Sciatic nerve (tissue), 2 donors: ENCODE measurements around the gene VTI1B. TPM values are rescaled to one million over a fixed set of nuclear protein-coding genes. Genes with fewer than 3 reads are reported as not detected.
"Not testable (repeated sequence)": the region's sequence is repeated elsewhere in the genome, so short reads cannot be mapped to it uniquely, and the experiment has no call there.

ENCODE experiments used
- ATAC-seq: fragments of 200-7000 bp; cut with Tn5 transposase; one replicate; pipeline ENCODE4 v1.9.1; 2020; ENCODE audit warnings: mild to moderate bottlenecking, moderate library complexity
- DNase-seq: peaks from one replicate; pipeline ENCODE4 v3.0.0-alpha.2; 2020; ENCODE audit warnings: low spot score
- intact Hi-C: fragments of 100-400 bp; cut with DNase I; formaldehyde crosslinking; loops from one replicate; pipeline ENCODE4 v1.14.2; 2022
- total RNA-seq: library from RNA; stranded (reverse); fragmentation: NEBNext Ultra II Directional; extraction: Animal tissue kit (Norgen Biotek cat#: 25700); gene quantifications from one replicate; pipeline ENCODE4 v1.2.1, GENCODE V29; 2021
- donor health status: DM: no; HTN: no; CAD: no.
- donor health status: DM: no; HTN: no; CAD: no.

The VTI1B gene
- total RNA-seq, 1 donor from 2014 or later = 111 TPM

DNA sequence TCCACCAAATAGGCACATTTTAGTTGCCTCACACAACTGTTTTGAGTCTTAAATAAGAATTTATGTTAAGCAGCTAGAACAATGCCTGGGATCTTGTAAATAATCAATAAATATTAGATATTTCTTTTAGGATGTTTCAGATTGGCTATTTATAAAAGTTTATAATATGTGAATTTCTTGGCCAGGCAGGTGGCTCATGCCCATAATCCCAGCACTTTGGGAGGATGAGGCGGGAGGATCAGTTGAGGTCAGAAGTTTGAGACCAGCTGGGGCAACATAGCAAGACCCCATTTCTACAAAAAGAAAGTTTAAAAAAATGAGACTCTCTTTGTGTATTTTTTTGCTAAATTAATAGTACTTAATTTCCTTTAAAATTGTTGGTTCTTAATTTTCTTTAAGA lies 33.0 kb downstream of the VTI1B start:
- intact Hi-C loops = no loop called here
- ATAC-seq (no peak), DNase-seq (no peak)

DNA sequence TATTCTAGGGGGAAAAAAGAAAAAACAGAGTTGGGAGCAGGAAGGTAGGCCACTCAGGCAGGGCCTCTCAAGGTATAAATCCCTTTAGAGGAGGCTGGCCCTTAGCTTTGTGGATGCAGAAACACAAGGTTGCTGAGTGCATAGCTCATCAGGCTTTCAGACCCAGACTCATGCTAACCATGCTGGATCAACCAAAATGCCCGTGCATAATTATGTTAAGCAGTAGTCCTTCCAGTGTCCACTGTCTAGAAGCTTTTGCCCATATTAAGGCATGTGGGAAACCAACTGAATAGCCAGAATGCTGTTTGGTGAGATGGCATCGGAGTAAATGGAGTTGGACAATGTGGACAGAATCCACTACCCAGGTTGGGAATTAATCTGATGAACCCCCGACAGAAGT lies 35.8 kb downstream of the VTI1B start:
- DNase-seq = no peak
- no peak for ATAC-seq
- intact Hi-C loops = no loop called here

DNA sequence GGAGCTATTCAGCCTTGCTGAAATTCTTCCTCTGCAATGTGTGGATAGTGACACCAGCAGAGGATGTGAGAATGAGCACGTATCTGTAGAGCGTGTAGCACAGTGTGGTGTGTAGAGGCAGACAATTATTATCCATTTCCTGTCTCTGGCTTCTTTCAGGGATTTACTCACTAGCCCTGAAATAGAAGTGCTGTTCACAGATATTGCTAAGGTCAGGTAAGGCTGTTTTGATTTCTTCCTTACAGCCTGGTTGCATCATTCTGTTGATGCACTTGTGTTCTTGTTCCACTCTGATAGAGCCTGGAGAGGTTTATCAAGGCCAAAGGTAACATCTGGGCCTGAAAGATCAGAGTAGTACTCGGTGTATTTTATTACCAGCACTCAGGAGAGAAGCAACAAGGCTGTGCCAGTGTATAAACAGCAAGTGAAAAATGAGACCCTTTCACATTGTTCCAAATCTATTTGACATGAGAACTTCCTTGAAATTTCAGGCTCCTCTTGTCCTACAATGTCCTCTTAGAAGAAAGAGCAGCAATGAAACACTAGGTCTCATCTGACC lies 38.0 kb downstream of the VTI1B start:
- intact Hi-C loops = no loop called here
- ATAC-seq = no peak
- DNase-seq = no peak

DNA sequence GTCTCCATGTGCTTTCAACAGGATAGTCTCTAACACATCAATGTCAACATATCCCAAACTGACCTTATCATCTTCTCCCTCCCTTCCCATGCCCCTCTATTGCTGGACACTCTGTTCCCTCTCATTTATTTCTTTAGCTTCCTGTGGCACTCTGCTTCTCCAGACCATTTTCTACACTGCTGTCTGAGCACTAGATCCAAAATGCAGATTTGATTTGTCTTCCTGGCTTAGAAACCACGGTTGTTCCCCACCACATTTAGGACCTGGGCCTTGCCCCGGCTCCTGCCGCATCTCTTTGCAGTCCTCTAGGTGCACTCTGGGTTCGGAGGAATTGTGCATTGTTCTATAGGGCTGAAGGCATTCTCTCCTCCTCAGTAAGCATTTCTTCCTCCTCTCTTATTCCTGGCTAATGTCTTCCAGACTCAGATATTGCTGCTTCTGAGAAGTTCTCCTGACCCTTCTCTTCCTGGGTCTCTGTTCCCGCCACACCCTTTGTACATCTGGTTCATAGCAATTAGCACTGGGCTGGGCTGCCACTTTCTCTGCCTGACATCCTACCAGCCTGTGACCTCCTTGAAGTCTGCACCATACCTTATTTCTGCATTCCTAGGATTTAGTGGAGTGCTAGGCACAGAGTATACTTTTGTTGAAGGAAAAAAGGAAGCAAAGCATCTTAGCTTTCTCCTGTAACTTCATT lies 40.8 kb downstream of the VTI1B start:
- DNase-seq (no peak), ATAC-seq (no peak)
- intact Hi-C loops = no loop called here

DNA sequence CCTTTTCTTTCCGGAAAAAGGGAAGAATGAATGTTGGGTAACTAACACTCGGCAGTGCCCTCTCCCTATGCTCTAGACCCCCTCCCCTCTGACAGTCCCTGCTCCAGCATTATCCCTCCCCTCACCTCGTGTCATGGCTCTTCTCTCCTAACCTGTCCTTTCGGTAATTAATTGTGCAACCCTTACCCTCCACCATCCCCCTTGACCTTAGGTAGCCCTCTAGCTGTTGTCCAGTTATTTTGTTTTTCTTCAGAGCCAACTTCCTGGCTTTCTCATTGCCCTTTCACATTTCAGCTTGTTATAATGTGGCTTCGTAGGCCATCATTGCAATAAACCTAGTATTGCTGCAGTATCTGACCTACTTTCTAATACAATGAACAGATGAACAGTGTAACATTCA lies 43.5 kb downstream of the VTI1B start:
- intact Hi-C loops = no loop called here
- DNase-seq (no peak), ATAC-seq (no peak)

DNA sequence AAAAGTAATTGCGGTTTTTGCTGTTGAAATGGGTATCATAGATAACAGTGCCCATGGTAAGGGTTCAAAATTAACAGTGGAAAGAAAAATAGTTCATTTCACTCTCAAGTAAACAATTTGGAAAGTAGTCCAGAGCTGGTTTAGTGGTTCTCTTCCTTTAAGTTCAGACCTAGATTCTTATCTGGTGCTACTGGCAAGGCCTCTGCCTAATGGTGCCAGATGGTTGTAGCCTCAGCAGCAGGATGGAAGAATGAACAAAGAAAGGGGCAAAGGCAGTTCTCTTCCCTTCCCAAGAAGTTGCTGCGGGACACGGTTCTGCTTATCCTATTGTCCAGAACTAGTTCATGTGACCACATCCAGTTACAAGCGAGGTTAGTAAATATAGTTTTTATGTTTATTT lies 44.2 kb downstream of the VTI1B start:
- intact Hi-C loops = no loop called here
- ATAC-seq = no peak
- no peak for DNase-seq

DNA sequence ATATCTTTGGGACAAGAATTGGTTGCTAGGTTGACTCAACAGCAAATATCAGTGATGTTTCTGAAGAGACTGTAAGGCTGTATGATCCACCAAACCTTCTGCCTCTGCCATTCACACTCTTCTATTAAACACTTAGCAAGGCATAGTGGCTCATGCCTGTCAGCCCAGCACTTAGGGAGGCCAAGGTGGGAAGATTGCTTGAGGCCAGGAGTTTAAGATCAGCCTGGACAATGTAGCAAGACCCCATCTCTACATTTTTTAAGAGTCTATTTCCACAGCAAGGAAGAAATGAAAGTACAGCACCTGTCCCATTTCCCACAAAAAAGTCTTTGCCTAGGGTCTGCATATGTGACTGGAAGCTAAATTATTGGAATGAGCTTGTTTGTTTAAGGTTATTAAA lies 46.9 kb downstream of the VTI1B start:
- intact Hi-C loops = no loop called here
- DNase-seq = no peak
- ATAC-seq = no peak

DNA sequence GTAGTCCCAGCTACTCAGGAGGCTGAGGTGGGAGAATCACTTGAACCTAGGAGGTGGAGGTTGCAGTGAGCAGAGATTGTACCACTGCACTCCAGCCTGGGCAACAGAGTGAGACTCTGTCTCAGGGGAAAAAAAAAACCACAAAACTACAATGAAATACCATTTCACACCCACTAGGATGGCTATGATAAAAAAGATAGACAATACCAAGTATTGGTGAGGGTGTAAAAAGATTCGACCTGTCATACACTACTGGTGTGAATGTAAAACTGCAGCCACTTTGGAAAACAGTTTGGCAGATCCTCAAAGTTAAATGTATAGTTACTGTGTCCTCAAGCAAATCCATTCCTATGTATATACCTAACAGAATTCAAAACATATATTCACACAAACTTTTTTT lies 48.3 kb downstream of the VTI1B start:
- intact Hi-C loops, ATAC-seq, DNase-seq: not testable (repeated sequence)

DNA sequence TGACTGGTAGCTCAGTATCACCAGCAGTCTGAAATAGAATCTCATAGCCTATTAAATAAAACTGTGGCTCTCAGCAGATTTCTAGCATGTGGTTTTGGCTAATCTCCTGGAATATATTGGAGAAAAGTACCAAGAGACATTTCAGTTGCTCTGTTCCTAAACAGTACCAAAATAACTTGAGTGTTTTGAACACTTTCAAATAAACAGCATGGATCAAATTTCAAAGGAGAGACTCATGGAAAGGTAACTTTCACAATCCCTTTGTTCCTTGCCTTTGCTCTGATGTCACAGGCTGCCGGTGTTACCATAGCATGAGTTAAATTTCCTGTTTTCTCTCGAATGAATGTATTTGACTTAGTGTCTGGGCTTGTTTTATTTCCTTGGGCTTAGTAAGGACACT lies 51.3 kb downstream of the VTI1B start:
- no peak for DNase-seq
- intact Hi-C loops = no loop called here
- no peak for ATAC-seq

DNA sequence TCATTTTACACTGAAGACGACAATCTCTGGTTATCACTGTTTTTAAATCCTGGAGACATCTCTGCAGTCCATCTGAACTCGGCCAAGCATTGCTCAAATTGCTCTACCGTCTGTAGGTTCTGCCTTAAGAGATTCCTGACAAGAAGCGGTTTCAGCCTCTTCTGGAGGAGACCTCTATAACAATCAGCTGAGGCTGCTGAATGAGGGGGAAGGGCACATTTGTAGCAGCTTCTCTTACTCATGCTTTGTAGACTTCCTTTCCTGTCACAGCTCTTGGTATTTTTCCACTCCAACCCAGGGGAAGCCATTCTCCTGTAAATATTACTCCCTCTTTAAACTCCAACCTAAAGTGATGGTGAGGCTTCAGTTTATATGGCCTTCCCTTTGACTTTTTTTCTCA lies 51.8 kb downstream of the VTI1B start:
- DNase-seq = no peak
- intact Hi-C loops = no loop called here
- no peak for ATAC-seq

DNA sequence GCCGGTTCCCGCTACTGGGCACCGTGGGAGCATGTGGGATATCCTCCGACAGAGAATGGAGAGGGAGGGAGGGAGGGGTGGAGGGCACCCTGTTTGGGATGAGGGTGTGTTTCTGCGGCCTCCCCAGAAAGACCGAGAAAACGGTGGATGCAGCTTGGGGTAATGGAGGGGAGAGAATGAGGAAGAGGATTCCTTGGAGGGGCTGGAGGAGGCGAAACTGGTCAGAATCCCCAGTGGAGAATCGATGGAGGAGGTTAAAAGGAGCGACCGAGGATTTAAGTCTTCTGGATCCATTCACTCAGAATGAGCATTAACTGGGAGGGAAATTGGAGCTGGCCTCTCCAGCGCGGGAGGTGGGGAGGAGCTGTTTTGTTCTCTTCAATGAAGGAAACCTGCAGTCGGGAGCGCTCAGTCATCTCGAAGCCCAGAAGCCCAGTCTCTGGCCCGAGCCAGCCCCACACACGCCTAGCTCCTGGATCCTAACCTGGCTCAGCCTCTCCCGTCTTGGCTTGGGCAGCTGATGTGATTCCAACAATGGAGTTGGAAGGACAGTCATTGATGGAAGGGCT lies 54.1 kb downstream of the VTI1B start:
- DNase-seq = peak; percentile 59
- intact Hi-C loops = no loop called here
- peak; percentile 4 for ATAC-seq

DNA sequence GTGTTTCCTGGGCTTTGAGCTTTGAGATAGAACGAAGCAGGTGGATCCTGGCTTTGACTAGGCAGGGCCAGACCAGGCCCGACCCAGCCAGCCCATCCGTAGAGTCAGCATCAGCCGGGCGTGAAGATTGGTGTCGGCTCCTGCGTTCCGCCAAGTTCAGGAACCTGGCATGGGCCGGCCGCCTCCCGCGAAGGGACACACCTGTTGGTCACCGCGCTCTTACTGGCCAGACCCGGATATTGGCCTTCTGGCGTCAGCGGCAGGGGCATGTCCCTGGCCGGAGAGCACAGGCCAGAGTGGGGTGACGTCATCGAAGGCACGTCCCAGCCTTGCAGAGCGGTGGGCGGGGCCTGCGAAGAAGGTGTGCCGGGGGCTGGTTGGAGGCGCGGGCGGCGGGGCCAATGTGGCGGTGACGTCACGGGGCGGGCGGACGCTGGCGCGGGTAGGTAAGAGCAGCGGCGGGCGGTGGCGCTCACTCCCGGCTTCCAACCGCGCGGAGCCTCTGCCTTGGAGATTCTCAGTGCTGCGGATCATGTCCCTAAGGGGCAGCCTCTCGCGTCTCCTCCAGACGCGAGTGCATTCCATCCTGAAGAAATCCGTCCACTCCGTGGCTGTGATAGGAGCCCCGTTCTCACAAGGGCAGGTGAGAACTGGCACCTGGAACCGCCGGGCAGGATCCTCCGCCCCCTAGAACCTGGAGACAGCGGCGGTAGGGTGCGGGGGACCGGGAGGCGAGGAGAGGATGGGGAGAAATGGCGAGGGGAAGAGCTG lies 54.8 kb downstream of the VTI1B start, which contains the start of gene ARG2:
ARG2 (plus strand) TSS at position 475 of the 771 bp plus-strand sequence; CDS start at position 533, 58 bp downstream.
- DNase-seq (peak; percentile 97), ATAC-seq (peak; percentile 98)
- intact Hi-C loops = no loop called here

DNA sequence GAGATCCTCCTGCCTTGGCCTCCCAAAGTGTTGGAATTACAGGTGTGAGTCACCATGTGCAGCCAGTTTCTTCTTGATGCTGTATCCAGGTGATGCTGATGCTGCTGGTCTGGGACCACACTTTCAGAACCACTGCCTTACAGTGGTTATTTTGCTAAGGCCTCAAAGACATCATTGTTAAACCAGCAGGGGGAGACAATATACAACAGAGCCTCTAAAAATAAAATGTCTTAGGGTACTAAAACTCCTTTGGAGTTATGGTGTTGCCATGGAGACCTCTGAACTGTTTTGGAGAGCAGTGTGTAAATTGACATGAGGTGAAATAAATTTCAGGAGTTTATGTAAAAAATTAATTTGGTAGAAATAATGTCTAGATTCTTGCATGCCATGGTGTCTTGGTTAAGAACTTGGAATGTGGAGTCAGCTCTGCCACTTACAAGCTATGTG lies 55.8 kb downstream of the VTI1B start:
- intact Hi-C loops = no loop called here
- DNase-seq = no peak

DNA sequence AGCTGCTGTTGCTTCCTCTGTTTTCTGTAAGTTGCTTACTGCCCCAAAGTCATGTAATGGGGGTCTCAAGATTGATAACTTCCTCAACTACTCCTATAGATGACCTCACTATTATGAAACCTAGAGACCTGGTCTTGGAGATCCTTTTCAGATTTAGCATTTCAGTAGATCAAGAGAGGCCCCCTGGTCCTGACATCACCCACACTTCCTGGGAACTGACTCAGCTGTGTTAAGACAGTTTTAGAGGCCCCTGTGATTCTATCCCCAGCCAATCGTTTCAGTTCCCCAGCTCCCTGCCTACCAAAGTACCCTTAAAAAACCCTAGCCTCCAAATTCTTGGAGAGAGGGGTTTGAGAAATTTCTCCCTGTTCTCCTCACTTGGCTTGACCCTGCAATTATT lies 63.9 kb downstream of the VTI1B start:
- DNase-seq (no peak), ATAC-seq (no peak)
- intact Hi-C loops = no loop called here

More for the DNA sequence above, 55.8 kb downstream of the VTI1B start:
- peak; percentile 74 for ATAC-seq

DNA sequence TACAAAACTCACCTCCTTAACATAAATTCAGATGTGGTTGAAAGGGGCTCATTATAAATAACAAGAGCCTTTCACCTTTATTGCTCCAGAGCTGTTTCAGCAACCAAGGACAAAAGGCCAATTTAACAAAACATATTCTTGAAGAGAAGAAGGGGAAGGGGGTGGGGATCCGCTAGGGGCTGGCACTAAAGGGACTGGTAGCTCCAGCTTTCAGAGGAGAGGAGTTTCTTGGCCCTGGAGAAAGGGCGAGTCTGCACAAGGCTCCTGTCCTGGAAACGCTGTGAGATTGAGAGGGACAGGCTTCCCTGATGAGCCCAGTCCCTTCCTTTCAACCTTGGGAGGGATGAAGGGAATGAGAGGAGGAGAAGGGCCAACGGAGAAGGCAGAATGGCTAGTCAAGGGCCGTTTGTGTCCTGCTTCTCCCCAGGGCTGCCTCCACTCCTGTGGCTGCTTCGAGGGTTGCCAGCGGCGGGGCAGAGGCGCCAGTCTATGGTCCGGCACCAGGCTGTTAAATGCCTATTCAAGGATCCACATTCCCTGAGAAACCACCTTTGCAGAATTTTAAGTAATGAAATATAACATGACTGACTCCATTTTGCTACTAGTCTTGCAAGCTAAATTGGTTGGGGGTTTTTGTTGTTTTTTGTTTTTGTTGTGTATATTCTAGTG lies 64.7 kb downstream of the VTI1B start:
- ATAC-seq (no peak), DNase-seq (no peak)
- intact Hi-C loops = no loop called here

DNA sequence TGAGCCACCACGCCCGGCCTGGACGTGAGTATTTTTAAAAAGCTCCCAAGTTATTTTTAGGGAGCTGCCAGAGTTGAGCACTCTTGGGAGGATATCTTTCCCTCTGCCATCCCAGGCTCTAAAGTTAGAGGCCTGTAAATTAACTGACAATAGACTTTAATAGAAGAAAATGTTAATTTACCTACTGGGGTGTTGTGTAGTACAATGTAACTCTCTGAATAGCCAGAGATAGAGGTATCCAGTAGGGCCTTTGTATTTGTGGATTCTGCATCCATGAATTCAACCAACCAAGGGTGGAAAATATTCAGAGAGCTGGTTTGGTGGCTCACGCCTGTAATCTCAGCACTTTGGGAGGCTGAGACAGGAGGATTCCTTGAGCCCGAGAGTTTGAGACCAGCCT lies 66.8 kb downstream of the VTI1B start:
- DNase-seq (no peak), ATAC-seq (no peak)
- intact Hi-C loops = no loop called here

DNA sequence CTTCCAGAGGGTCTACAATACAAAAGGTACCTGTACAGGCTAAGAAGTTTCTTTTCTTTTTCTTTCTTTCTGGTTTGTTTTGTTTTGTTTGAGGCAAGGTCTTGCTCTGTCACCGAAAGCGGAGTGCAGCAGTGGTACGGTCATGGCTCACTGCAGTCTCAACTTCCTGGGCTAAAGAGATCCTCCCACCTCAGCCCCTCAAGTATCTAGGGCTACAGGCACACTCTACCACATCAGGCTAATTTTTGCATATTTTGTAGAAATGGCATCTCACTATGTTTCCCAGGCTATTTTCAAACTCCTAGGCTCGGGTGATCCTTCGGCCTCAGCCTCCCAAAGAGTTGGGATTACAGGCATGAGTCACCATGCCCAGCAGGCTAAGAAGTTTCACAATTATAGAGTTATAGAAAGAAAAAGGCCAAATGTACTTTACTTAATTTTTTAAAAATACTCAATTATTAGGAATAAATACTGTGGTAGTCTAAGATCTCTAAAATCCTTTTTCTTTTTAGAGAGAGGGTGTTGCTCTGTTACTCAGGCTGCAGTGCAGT lies 71.4 kb downstream of the VTI1B start:
- intact Hi-C loops = no loop called here
- DNase-seq = no peak
- no peak for ATAC-seq

DNA sequence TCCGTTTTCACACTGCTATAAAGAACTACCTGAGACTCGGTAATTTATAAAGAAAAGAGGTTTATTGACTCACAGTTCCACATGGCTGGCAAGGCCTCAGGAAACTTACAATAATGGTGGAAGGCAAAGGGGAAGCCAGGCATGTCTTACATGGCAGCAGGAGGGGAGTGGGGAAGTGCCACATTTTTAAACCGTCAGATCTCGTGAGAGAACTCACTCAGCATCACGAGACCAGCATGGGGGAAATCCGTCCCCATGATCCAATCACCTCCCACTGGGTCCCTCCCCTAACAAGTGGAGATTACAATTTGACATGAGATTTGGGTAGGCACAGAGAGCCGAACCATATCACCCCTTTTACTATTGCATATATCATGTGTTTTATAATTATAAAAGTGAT lies 72.4 kb downstream of the VTI1B start:
- ATAC-seq (no peak), DNase-seq (no peak)
- intact Hi-C loops = no loop called here

DNA sequence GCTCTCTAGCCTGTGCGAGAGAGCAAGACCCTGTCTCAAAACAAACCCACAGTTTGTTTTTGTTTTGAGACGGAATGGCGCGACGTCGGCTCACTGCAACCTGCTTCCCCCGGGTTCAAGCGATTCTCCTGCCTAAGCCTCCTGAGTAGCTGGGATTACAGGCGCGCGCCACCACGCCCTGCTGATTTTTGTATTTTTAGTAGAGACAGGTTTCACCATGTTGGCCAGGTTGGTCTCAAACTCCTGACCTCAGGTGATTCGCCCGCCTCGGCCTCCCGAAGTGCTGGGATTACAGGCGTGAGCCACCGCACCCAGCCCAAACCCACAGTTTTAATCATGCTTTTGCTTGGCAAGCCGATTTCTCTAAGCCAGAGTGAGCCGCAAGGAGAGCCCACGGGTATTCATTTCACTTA lies 73.9 kb downstream of the VTI1B start:
- intact Hi-C loops, DNase-seq, ATAC-seq: not testable (repeated sequence)
